ENCODE measurements around the gene MYH7B. TPM values are rescaled to one million over a fixed set of nuclear protein-coding genes. Genes with fewer than 3 reads are reported as not detected.

MYH7B gene
- polyA plus RNA-seq (2012; ENCODE audit: insufficient read depth, insufficient read length, low read depth): 4.6 TPM

DNA sequence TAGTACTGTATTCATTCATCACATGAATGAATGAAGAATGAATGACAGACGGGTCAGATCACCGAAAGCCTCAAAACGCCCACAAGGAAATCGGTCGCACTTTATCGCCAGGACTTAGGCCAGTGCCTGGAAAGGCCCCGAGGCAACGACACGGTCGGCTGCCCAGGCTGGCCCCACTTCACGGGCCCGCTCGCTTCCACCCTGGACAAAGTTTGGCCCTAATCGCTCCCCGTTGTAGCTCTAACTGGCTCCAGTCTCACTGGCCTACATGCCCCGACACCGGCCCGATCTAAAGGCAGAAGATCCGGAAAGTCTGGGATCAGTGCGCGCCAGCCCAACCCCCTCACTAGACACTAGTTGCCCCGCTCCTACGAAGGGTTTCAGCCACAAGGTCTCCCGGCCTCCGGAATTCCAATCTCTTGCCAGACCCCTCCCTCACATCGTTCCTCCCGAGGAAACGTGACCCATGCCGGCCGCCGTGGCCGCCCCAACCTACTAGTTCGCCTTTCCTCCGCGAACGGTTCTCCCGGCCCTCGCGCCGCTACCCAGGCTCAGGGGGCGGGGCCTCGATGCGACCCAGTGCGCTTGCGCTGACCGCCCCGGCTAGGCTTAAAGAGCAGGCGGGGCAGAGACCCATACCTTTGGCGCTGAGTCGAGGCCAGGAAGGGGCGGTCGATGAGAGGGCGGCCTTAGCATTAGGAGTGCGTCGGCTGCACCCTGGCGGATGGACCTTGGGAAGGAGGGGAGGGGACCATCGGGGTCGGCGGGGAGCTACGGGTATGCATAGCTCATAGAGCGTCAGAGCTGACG is at the start of gene MYH7B, which contains the start of gene GSS:
TSS of gene MYH7B (plus strand) at position 638 of the 810 bp plus-strand sequence. CDS start 22,138 bp downstream, outside the sequence.
TSS of gene GSS (minus strand) at position 576 of the 810 bp plus-strand sequence. CDS start 3,954 bp downstream, outside the sequence.
- Histone ChIP-seq H3K4me3 (ENCODE audit: low read depth, low read length) (peak within 1 kb of the TSS; percentile 67), H3K9me3 (no peaks in the 10 kb centered on the region), H3K27me3 (no peaks in the 10 kb centered on the region), H3K36me3 (no peaks in the 10 kb centered on the region), H3K4me1 (peaks cover 4% of the 10 kb centered on the region)
- DNase-seq: peak; percentile 98
- peak; percentile 56 for TF ChIP-seq CTCF (IDR thresholded peaks at IDR 0.05; ENCODE audit: low read depth, low read length)

GRCh38 chr20:34907616-34908469 is 47.8 kb upstream of the MYH7B start:
- Histone ChIP-seq H3K4me3 (ENCODE audit: low read depth, low read length) (no peak overlapping the region), H3K36me3 (no peaks in the 10 kb centered on the region), H3K4me1 (peaks cover 12% of the 10 kb centered on the region), H3K9me3 (no peaks in the 10 kb centered on the region), H3K27me3 (no peaks in the 10 kb centered on the region)
- DNase-seq: peak; percentile 91
- TF ChIP-seq CTCF (IDR thresholded peaks at IDR 0.05; ENCODE audit: low read depth, low read length): no peak

- no peak overlapping the region for H3K4me3 ChIP-seq (ENCODE audit: low read depth, low read length)
- no peaks in the 10 kb centered on the region for H3K9me3 ChIP-seq
- no peaks in the 10 kb centered on the region for H3K36me3 ChIP-seq
- peaks cover 9% of the 10 kb centered on the region for H3K4me1 ChIP-seq
- no peak for TF ChIP-seq CTCF (IDR thresholded peaks at IDR 0.05; ENCODE audit: low read depth, low read length)
- DNase-seq: no peak
- H3K27me3 ChIP-seq: no peaks in the 10 kb centered on the region
Observed at GRCh38 chr20:34915131-34915530, 40.5 kb upstream of the MYH7B start.

DNA sequence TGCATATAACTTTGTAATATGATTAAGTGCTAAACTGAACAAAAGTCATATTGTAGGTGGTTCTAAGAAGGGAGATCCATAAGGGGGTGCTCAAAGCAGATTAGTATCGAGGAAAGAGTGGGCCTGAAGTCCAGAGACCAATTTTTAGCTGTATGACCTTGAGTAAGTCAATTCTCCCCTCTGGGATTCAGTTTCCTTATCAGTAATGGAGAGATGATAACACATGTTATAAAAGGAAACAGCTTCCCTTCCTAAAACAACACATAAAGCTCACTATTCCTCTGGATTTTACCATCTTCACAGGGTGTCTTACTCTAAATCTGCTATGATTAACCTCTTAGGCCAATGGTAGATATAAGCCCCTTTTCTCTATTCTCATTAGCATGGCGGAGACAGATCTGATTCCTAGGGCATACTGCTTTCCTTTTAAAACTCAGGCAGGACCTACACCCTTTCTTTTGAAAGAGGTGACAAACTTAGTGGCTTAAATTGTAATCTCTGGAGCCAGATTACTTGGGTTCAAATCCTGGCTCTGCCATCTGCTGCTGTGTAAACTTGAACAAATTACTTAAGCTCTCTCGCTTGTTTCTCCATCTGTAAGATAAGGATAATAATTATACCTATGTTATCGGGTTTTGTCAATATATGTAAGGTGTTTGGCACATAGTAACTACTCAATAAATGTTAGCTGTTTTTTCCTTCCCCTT is 39.8 kb upstream of the MYH7B start:
- Histone ChIP-seq H3K36me3 (no peaks in the 10 kb centered on the region), H3K27me3 (no peaks in the 10 kb centered on the region), H3K4me3 (ENCODE audit: low read depth, low read length) (no peak overlapping the region), H3K4me1 (peaks cover 9% of the 10 kb centered on the region), H3K9me3 (no peaks in the 10 kb centered on the region)
- DNase-seq: no peak
- TF ChIP-seq CTCF (IDR thresholded peaks at IDR 0.05; ENCODE audit: low read depth, low read length): no peak

DNA sequence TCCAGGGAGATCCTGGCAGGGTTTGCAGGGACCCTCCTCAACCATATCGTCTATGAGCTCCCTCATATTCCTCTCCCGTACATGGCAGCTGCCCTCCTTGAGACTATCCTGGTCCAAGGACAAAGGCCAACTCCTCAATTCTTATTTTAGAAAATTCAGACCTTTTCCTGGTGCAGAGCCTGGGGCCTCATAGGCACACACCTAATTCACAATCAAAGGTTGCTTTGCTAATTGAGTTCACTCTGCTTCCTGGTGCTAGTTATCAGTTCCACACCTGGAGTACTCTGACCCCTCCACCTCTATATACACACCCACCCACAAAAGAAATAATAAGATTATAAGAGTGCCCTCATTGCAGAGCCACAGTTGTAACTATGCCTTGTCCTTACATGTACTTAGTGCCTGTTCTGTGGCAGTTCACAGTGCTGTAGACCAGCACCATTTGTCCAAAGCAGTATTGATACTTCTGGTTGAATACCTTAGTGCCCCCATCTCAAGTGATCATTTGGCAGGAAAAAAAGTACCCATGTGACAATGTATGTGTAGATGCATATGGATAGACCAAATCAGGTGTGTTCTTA is 38.8 kb upstream of the MYH7B start:
- no peak for TF ChIP-seq CTCF (IDR thresholded peaks at IDR 0.05; ENCODE audit: low read depth, low read length)
- Histone ChIP-seq H3K36me3 (no peaks in the 10 kb centered on the region), H3K4me1 (peaks cover 9% of the 10 kb centered on the region), H3K27me3 (no peaks in the 10 kb centered on the region), H3K4me3 (ENCODE audit: low read depth, low read length) (no peak overlapping the region), H3K9me3 (no peaks in the 10 kb centered on the region)
- DNase-seq: no peak
